HCT116 (cell line): ENCODE measurements around the gene KRTDAP. TPM values are rescaled to one million over a fixed set of nuclear protein-coding genes. Genes with fewer than 3 reads are reported as not detected.

Experiments
- ATAC-seq: fragments of 200-7000 bp; cut with Tn5 transposase; 2 replicates; pipeline ENCODE4 v1.9.1; 2020; ENCODE audit warnings: mild to moderate bottlenecking, moderate library complexity
- BruUV-seq: library from RNA; stranded (reverse); fragments of 400-500 nt; replicated peaks from 2 replicates; lab custom pipeline; 2021; lab: Mats Ljungman, UMichigan
- CTCF ChIA-PET: fragments of 300-600 bp; sonication (Branson Sonifier 250); formaldehyde crosslinking; loops from one replicate; lab custom pipeline; 2021; ENCODE audit warnings: antibody characterized with exemption; lab: Charles Lee
- POLR2A ChIA-PET: fragments of 300-600, 350-600 bp; sonication (Branson Sonifier 250); formaldehyde crosslinking; loops from one replicate; lab custom pipeline; 2021; ENCODE audit warnings: antibody characterized with exemption; lab: Charles Lee
- RAD21 ChIA-PET, 2 experiments: fragments of 300-600 bp; sonication (Branson Sonifier 250); formaldehyde crosslinking; loops; one replicate each; lab custom pipeline; 2023; ENCODE audit warnings: low total read pairs in 2 of 2; ENCODE audit not compliant: uncharacterized antibody in 2 of 2, unreplicated experiment in 2 of 2, low non-redundant PET in 1 of 2; lab: Charles Lee
- DNase-seq: peaks from one replicate; pipeline ENCODE4 v3.0.0-alpha.2; 2010; ENCODE audit warnings: low read depth, low spot score
- H2AFZ ChIP-seq: fragments of 200-600 bp; shearing (Covaris generic), sonication (generic); 2 replicates; pipeline ENCODE4 v1.6.1; 2017; ENCODE audit warnings: low read depth, mixed run types, mixed read lengths, antibody characterized with exemption, low read length; ENCODE audit not compliant: poor library complexity, severe bottlenecking
- H3K27ac ChIP-seq: 2 replicates; pipeline ENCODE4 v1.5.1; 2012; ENCODE audit warnings: low read depth, low read length
- H3K27me3 ChIP-seq: fragments of 200-600 bp; sonication (generic); 2 replicates; pipeline ENCODE4 v1.6.1; 2016; ENCODE audit warnings: mixed run types, low read length, mixed read lengths; ENCODE audit not compliant: insufficient read depth
- H3K36me3 ChIP-seq, 2 experiments: fragments of 200-500 bp in 1 of 2; fragments of 200-600 bp in 1 of 2; sonication (Bioruptor generic) in 1 of 2; sonication (generic) in 1 of 2; 2 replicates each; pipeline versions ENCODE4 v1.5.1 to v1.6.1; 2014 to 2016; ENCODE audit warnings: low read length in 2 of 2, inconsistent platforms in 1 of 2, mixed read lengths in 1 of 2, mixed run types in 1 of 2; ENCODE audit not compliant: insufficient read depth in 2 of 2, control insufficient read depth in 1 of 2
- H3K4me1 ChIP-seq, 2 experiments: fragments of 200-600 bp in 1 of 2; sonication (generic) in 1 of 2; 2 replicates each; pipeline versions ENCODE4 v1.5.1 to v1.6.1; 2012 to 2017; ENCODE audit warnings: low read length in 2 of 2, inconsistent platforms in 1 of 2, mild to moderate bottlenecking in 1 of 2, mixed read lengths in 1 of 2, mixed run types in 1 of 2, moderate library complexity in 1 of 2; ENCODE audit not compliant: insufficient read depth in 2 of 2, control insufficient read depth in 1 of 2
- H3K4me2 ChIP-seq: fragments of 200-600 bp; sonication (generic); 2 replicates; pipeline ENCODE4 v1.6.1; 2017; ENCODE audit warnings: mixed run types, low read length, mixed read lengths
- H3K4me3 ChIP-seq, 2 experiments: fragments of 200-600 bp in 1 of 2; sonication (generic) in 1 of 2; replicated peaks in 1 of 2; 2 replicates each; pipeline ENCODE4 v1.5.1; 2011 to 2016; ENCODE audit warnings: low read length in 2 of 2, control low read depth in 1 of 2, low read depth in 1 of 2, mild to moderate bottlenecking in 1 of 2, mixed read lengths in 1 of 2, mixed run types in 1 of 2
- H3K79me2 ChIP-seq: fragments of 200-600 bp; sonication (generic); 2 replicates; pipeline ENCODE4 v1.6.1; 2017; ENCODE audit warnings: mild to moderate bottlenecking, mixed run types, low read length, moderate library complexity, mixed read lengths; ENCODE audit not compliant: insufficient read depth
- H3K9ac ChIP-seq: fragments of 200-600 bp; sonication (generic); 2 replicates; pipeline ENCODE4 v1.6.1; 2016; ENCODE audit warnings: low read length, mixed read lengths
- H3K9me2 ChIP-seq: fragments of 200-600 bp; sonication (generic), shearing (Covaris generic); 2 replicates; pipeline ENCODE4 v1.6.1; 2017; ENCODE audit warnings: mixed run types, mild to moderate bottlenecking, moderate library complexity; ENCODE audit not compliant: insufficient read depth
- H3K9me3 ChIP-seq, 2 experiments: fragments of 200-500 bp in 1 of 2; fragments of 200-600 bp in 1 of 2; sonication (Bioruptor generic) in 1 of 2; sonication (generic) in 1 of 2; 2 replicates each; pipeline ENCODE4 v1.6.1; 2014 to 2017; ENCODE audit warnings: low read length in 2 of 2, mixed read lengths in 2 of 2, inconsistent platforms in 1 of 2, low read depth in 1 of 2, mild to moderate bottlenecking in 1 of 2, mixed run types in 1 of 2, moderate library complexity in 1 of 2; ENCODE audit not compliant: control insufficient read depth in 1 of 2, insufficient read depth in 1 of 2
- H4K20me1 ChIP-seq: fragments of 200-600 bp; sonication (generic), shearing (Covaris generic); 2 replicates; pipeline ENCODE4 v1.6.1; 2017; ENCODE audit warnings: mixed run types, mild to moderate bottlenecking, moderate library complexity; ENCODE audit not compliant: insufficient read depth
- ATF3 ChIP-seq: IDR thresholded peaks from 2 replicates; pipeline ENCODE4 v1.6.1; 2012
- CBX3 ChIP-seq: IDR thresholded peaks from 2 replicates; pipeline ENCODE4 v1.6.1; 2012; ENCODE audit warnings: low read depth
- EGR1 ChIP-seq: IDR thresholded peaks from 2 replicates; pipeline ENCODE4 v1.6.1; 2012; ENCODE audit warnings: low read depth
- EZH2 ChIP-seq: fragments of 200-600 bp; sonication (generic); IDR thresholded peaks from 2 replicates; pipeline ENCODE4 v1.6.1; 2017; ENCODE audit warnings: antibody characterized with exemption, mixed run types
- JUND ChIP-seq: IDR thresholded peaks from 2 replicates; pipeline ENCODE4 v1.6.1; 2012
- MAX ChIP-seq: IDR thresholded peaks from 2 replicates; pipeline ENCODE4 v1.6.1; 2012
- POLR2AphosphoS5 ChIP-seq: IDR thresholded peaks from 2 replicates; pipeline ENCODE4 v1.6.1; 2011; ENCODE audit warnings: mild to moderate bottlenecking, low read depth, low read length, moderate library complexity
- RAD21 ChIP-seq: IDR thresholded peaks from 2 replicates; pipeline ENCODE4 v1.6.1; 2012; ENCODE audit warnings: low read depth, mild to moderate bottlenecking
- REST ChIP-seq: IDR thresholded peaks from 2 replicates; pipeline ENCODE4 v1.6.1; 2012; ENCODE audit warnings: low read depth
- SIN3A ChIP-seq: IDR thresholded peaks from 2 replicates; pipeline ENCODE4 v1.6.1; 2012; ENCODE audit warnings: low read depth
- SP1 ChIP-seq: IDR thresholded peaks from 2 replicates; pipeline ENCODE4 v1.6.1; 2012; ENCODE audit warnings: low read depth
- TCF7L2 ChIP-seq: IDR thresholded peaks from 2 replicates; pipeline ENCODE4 v1.7.0; 2011; ENCODE audit warnings: borderline replicate concordance, inconsistent platforms; ENCODE audit not compliant: insufficient read depth, insufficient read length; ENCODE audit errors: extremely low read depth
- ZFX ChIP-seq: fragments of 450-650 bp; IDR thresholded peaks from 2 replicates; pipeline ENCODE4 v1.6.1; 2017
- ZNF274 ChIP-seq: fragments of 200-500 bp; sonication (Bioruptor generic); IDR thresholded peaks from 2 replicates; pipeline ENCODE4 v1.6.1; 2014; ENCODE audit warnings: mild to moderate bottlenecking, low read depth, low read length, inconsistent platforms
- intact Hi-C: fragments of 100-400 bp; cut with micrococcal nuclease; formaldehyde crosslinking; loops from 2 replicates; pipeline ENCODE4 v1.10.0; 2022
- total RNA-seq: library from RNA; stranded (reverse); gene quantifications from one replicate; pipeline ENCODE4 v1.2.1, GENCODE V29; 2021; ENCODE audit not compliant: unreplicated experiment
- TF ChIP-seq, protein P1 (sequence below): IDR thresholded peaks from 2 replicates; pipeline ENCODE4 v1.6.1; 2011; ENCODE audit warnings: mild to moderate bottlenecking, low read length, moderate library complexity; ENCODE audit not compliant: insufficient replicate concordance; ENCODE audit errors: extremely low read depth

Gene KRTDAP
- total RNA-seq, 1 experiment from 2014 or later = 0.74 TPM

DNA sequence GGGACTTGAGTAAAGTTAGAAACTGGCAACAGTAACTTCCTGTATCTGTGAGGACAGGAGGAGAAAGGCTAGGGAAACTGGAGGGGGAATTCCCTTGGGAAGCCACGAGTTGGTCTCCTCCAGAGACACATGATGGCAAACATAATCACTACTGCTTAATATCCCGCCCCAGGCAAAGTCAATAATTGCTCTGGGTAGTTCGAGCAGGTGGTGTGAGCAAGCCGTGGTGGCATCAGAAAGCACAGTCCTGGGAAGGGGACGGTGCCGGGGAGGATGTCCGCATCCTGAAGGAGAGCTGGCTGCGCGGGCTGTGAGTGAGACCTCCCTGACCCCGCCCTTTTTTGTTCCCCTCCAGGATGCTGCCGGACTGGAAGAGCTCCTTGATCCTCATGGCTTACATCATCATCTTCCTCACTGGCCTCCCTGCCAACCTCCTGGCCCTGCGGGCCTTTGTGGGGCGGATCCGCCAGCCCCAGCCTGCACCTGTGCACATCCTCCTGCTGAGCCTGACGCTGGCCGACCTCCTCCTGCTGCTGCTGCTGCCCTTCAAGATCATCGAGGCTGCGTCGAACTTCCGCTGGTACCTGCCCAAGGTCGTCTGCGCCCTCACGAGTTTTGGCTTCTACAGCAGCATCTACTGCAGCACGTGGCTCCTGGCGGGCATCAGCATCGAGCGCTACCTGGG lies 40.8 kb downstream of the KRTDAP start:
- intact Hi-C loops = no loop called here
- Histone ChIP-seq H3K9me2 (no peaks in the 10 kb centered on the region), H3K4me3 (no peak overlapping the region), H3K9me3 (no peaks in the 10 kb centered on the region), H3K9ac (no peak overlapping the region), H3K27ac (no peak overlapping the region), H3K79me2 (no peaks in the 10 kb centered on the region), H3K4me2 (no peak overlapping the region), H3K36me3 (no peaks in the 10 kb centered on the region), H2AFZ (no peak overlapping the region), H4K20me1 (no peaks in the 10 kb centered on the region), H3K27me3 (peaks cover 29% of the 10 kb centered on the region), H3K4me1 (no peaks in the 10 kb centered on the region)
- no peak for ATAC-seq
- CTCF ChIA-PET = no interaction called here
- no TSS peak for BruUV-seq
- POLR2A ChIA-PET = interaction anchor here (1.3 kb wide), 1 partner anchor 14 kb away, joined by 3 read pairs; no protein-coding TSS in a partner anchor
- no peak for TF ChIP-seq ZNF274
- TF ChIP-seq JUND = no peak
- TF ChIP-seq MAX = no peak
- TF ChIP-seq POLR2AphosphoS5 = no peak
- no peak for TF ChIP-seq SIN3A
- TF ChIP-seq EGR1 = no peak
- TF ChIP-seq TCF7L2 = no peak
- TF ChIP-seq SP1 = no peak
- TF ChIP-seq EZH2 = no peak
- no peak for TF ChIP-seq ATF3
- TF ChIP-seq REST = no peak
- TF ChIP-seq, protein P1, sequence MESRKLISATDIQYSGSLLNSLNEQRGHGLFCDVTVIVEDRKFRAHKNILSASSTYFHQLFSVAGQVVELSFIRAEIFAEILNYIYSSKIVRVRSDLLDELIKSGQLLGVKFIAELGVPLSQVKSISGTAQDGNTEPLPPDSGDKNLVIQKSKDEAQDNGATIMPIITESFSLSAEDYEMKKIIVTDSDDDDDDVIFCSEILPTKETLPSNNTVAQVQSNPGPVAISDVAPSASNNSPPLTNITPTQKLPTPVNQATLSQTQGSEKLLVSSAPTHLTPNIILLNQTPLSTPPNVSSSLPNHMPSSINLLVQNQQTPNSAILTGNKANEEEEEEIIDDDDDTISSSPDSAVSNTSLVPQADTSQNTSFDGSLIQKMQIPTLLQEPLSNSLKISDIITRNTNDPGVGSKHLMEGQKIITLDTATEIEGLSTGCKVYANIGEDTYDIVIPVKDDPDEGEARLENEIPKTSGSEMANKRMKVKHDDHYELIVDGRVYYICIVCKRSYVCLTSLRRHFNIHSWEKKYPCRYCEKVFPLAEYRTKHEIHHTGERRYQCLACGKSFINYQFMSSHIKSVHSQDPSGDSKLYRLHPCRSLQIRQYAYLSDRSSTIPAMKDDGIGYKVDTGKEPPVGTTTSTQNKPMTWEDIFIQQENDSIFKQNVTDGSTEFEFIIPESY = no peak
- no peak for TF ChIP-seq RAD21
- no peak for TF ChIP-seq ZFX
- TF ChIP-seq CBX3 = no peak
- RAD21 ChIA-PET = no interaction called here
- DNase-seq = no peak
